Measurements from ENCODE around the gene PCDHB16.
"Not testable (repeated sequence)": the region's sequence is repeated elsewhere in the genome, so short reads cannot be mapped to it uniquely, and the experiment has no call there.

Gene PCDHB16

DNA sequence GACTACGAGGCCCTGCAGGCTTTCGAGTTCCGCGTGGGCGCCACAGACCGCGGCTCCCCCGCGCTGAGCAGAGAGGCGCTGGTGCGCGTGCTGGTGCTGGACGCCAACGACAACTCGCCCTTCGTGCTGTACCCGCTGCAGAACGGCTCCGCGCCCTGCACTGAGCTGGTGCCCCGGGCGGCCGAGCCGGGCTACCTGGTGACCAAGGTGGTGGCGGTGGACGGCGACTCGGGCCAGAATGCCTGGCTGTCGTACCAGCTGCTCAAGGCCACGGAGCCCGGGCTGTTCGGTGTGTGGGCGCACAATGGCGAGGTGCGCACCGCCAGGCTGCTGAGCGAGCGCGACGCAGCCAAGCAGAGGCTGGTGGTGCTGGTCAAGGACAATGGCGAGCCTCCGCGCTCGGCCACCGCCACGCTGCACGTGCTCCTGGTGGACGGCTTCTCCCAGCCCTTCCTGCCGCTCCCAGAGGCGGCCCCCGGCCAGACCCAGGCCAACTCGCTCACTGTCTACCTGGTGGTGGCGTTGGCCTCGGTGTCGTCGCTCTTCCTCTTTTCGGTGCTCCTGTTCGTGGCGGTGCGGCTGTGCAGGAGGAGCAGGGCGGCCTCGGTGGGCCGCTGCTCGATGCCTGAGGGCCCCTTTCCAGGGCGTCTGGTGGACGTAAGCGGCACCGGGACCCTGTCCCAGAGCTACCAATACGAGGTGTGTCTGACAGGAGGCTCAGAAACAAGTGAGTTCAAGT, 2.1 kb downstream of the PCDHB16 start:
- not testable (repeated sequence) for DNase-seq

- no peak for DNase-seq
These were observed 4.8 kb downstream of the PCDHB16 start, which contains the start of gene PCDHB9 for GRCh38 chr5:141186897-141187512. Gene PCDHB9, plus strand, starts transcription at chr5:141187161. Its CDS starts 158 bp downstream, at chr5:141187319.

DNA sequence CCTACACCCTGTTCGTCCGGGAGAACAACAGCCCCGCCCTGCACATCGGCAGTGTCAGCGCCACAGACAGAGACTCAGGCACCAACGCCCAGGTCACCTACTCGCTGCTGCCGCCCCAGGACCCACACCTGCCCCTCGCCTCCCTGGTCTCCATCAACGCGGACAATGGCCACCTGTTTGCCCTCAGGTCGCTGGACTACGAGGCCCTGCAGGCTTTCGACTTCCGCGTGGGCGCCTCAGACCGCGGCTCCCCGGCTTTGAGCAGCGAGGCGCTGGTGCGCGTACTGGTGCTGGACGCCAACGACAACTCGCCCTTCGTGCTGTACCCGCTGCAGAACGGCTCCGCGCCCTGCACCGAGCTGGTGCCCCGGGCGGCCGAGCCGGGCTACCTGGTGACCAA, 6.5 kb downstream of the PCDHB16 start:
- not testable (repeated sequence) for DNase-seq

- DNase-seq = not testable (repeated sequence)
These were observed 6.9 kb downstream of the PCDHB16 start for GRCh38 chr5:141189131-141189530.

- DNase-seq = no peak
These were observed 10.0 kb downstream of the PCDHB16 start, which contains the start of gene PCDHB10 for GRCh38 chr5:141192110-141192725. Gene PCDHB10, plus strand, starts transcription at chr5:141192353. Its CDS starts 200 bp downstream, at chr5:141192553.

DNA sequence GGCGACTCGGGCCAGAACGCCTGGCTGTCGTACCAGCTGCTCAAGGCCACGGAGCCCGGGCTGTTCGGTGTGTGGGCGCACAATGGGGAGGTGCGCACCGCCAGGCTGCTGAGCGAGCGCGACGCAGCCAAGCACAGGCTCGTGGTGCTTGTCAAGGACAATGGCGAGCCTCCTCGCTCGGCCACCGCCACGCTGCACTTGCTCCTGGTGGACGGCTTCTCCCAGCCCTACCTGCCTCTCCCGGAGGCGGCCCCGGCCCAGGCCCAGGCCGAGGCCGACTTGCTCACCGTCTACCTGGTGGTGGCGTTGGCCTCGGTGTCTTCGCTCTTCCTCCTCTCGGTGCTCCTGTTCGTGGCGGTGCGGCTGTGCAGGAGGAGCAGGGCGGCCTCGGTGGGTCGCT, 12.1 kb downstream of the PCDHB16 start:
- DNase-seq = not testable (repeated sequence)

DNA sequence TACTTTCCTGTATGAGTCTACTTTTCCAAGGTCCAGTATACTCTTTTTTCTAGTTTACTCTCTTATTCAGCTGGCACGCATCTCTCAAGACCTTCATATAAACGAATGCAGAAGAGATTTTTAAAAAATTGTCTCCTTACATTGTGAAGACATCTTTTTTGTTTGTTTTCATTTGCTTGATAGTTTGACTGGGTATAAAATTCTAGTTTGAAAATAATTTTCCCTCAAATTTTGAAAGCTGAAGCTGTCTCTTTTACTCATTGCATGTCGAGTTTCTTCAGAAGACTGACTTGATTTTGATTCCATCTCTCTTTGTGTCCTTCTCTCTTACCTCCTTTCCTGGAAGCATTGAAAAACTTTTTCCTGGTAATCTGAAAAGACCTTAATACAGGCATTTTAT, 14.2 kb downstream of the PCDHB16 start:
- no peak for DNase-seq

DNA sequence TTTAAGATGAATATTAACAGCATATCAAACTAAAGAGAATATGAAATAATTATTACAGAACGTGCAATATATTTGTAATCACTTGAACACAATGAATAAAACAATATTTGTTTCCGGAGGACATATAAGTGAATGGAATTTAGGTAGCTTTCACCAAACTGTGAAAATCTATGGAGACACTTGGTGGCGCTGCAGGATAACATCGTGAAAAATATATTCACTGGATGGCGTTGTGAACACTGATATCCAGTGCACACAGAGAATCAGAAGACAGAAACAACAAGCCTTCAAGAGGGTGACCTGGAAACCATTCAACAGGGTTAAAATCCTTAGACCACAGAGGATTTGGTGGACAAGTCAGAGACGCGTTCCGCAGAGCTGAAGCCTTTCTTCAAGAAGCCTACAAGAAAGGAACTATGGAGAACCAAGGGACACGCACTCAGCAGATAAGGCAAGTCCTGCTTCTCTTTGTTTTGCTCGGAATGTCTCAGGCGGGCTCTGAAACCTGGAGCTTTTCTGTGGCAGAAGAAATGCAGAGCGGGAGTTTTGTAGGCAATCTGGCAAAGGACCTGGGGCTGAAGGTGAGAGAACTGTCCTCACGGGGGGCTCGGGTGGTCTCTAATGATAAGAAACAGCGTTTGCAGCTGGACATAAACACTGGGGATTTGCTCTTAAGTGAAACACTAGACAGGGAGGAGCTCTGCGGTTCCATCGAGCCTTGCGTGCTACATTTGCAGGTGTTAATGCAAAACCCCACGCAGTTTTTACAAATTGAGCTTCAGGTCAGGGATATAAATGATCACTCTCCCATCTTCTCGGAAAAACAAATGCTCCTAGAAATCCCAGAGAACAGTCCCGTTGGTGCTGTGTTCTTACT, 17.4 kb downstream of the PCDHB16 start, which contains the start of gene PCDHB11:
PCDHB11 (plus strand) TSS at position 269 of the 877 bp plus-strand sequence; CDS start at position 417, 148 bp downstream.
- DNase-seq = no peak

GRCh38 chr5:141201126-141201525, 18.9 kb downstream of the PCDHB16 start:
- DNase-seq = not testable (repeated sequence)

DNA sequence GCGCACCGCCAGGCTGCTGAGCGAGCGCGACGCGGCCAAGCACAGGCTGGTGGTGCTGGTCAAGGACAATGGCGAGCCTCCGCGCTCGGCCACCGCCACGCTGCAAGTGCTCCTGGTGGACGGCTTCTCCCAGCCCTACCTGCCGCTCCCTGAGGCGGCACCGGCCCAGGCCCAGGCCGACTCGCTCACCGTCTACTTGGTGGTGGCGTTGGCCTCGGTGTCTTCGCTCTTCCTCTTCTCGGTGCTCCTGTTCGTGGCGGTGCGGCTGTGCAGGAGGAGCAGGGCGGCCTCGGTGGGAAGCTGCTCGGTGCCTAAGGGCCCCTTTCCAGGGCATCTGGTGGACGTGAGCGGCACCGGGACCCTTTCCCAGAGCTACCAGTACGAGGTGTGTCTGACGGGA, 19.5 kb downstream of the PCDHB16 start:
- not testable (repeated sequence) for DNase-seq

GRCh38 chr5:141208478-141208877, 26.3 kb downstream of the PCDHB16 start, which contains the start of gene PCDHB12:
Gene PCDHB12, plus strand, starts transcription at chr5:141208719. Its CDS starts 189 bp downstream, at chr5:141208908.
- DNase-seq = no peak

DNA sequence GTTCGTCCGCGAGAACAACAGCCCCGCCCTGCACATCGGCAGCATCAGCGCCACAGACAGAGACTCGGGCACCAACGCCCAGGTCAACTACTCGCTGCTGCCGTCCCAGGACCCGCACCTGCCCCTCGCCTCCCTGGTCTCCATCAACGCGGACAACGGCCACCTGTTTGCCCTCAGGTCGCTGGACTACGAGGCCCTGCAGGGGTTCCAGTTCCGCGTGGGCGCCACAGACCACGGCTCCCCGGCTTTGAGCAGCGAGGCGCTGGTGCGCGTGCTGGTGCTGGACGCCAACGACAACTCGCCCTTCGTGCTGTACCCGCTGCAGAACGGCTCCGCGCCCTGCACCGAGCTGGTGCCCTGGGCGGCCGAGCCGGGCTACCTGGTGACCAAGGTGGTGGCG, 28.1 kb downstream of the PCDHB16 start:
- DNase-seq = not testable (repeated sequence)

GRCh38 chr5:141210849-141211248, 28.7 kb downstream of the PCDHB16 start:
- not testable (repeated sequence) for DNase-seq

GRCh38 chr5:141213656-141214339, 31.6 kb downstream of the PCDHB16 start, which contains the start of gene PCDHB13:
Gene PCDHB13, plus strand, starts transcription at chr5:141213919. Its CDS starts 205 bp downstream, at chr5:141214124.
- DNase-seq = not testable (repeated sequence)

GRCh38 chr5:141214583-141214982, 32.4 kb downstream of the PCDHB16 start:
- not testable (repeated sequence) for DNase-seq

DNA sequence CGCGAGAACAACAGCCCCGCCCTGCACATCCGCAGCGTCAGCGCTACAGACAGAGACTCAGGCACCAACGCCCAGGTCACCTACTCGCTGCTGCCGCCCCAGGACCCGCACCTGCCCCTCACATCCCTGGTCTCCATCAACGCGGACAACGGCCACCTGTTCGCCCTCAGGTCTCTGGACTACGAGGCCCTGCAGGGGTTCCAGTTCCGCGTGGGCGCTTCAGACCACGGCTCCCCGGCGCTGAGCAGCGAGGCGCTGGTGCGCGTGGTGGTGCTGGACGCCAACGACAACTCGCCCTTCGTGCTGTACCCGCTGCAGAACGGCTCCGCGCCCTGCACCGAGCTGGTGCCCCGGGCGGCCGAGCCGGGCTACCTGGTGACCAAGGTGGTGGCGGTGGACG, 33.3 kb downstream of the PCDHB16 start:
- DNase-seq = not testable (repeated sequence)

DNA sequence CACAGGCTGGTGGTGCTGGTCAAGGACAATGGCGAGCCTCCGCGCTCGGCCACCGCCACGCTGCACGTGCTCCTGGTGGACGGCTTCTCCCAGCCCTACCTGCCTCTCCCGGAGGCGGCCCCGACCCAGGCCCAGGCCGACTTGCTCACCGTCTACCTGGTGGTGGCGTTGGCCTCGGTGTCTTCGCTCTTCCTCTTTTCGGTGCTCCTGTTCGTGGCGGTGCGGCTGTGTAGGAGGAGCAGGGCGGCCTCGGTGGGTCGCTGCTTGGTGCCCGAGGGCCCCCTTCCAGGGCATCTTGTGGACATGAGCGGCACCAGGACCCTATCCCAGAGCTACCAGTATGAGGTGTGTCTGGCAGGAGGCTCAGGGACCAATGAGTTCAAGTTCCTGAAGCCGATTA, 33.8 kb downstream of the PCDHB16 start:
- not testable (repeated sequence) for DNase-seq

- DNase-seq = no peak
These were observed 41.1 kb downstream of the PCDHB16 start, which contains the start of gene PCDHB14 for GRCh38 chr5:141223112-141223783. Gene PCDHB14, plus strand, starts transcription at chr5:141223343. Its CDS starts 163 bp downstream, at chr5:141223506.

- DNase-seq = not testable (repeated sequence)
These were observed 42.7 kb downstream of the PCDHB16 start for GRCh38 chr5:141224844-141225243.

DNA sequence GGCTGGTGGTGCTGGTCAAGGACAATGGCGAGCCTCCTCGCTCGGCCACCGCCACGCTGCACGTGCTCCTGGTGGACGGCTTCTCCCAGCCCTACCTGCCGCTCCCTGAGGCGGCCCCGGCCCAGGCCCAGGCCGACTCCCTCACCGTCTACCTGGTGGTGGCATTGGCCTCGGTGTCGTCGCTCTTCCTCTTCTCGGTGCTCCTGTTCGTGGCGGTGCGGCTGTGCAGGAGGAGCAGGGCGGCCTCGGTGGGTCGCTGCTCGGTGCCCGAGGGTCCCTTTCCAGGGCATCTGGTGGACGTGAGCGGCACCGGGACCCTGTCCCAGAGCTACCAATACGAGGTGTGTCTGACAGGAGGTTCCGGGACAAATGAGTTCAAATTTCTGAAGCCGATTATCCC, 43.2 kb downstream of the PCDHB16 start:
- not testable (repeated sequence) for DNase-seq

All from CD4-positive, alpha-beta T cell treated with Interferon gamma for 1 hour (primary cell).